Uterus (tissue), 4 donors: ENCODE results near the gene TRIM41. TPM values are rescaled to one million over a fixed set of nuclear protein-coding genes. Genes with fewer than 3 reads are reported as not detected.

Experiments used
- DNase-seq, 2 donors: peaks; one replicate each; pipeline ENCODE4 v3.0.0-alpha.2; 2019 to 2020
- H3K27ac ChIP-seq, 2 donors: fragments of 200-600 bp; sonication (generic); 1 replicate in 1 of 2; 2 replicates in 1 of 2; pipeline ENCODE4 v1.5.1; 2016 to 2018
- H3K27me3 ChIP-seq, 2 donors: fragments of 200-600 bp; sonication (generic); one replicate each; pipeline ENCODE4 v1.5.1; 2018 to 2019; ENCODE audit warnings: control low read depth in 1 of 2
- H3K36me3 ChIP-seq, 2 donors: fragments of 200-600 bp; sonication (generic); one replicate each; pipeline ENCODE4 v1.5.1; 2019; ENCODE audit warnings: control low read depth in 1 of 2
- H3K4me1 ChIP-seq, 2 donors: fragments of 200-600 bp; sonication (generic); one replicate each; pipeline ENCODE4 v1.5.1; 2018 to 2019; ENCODE audit warnings: control low read depth in 1 of 2
- H3K4me3 ChIP-seq, 2 donors: fragments of 200-600 bp; sonication (generic); 1 replicate in 1 of 2; 2 replicates in 1 of 2; pipeline ENCODE4 v1.5.1; 2018 to 2019; ENCODE audit warnings: mild to moderate bottlenecking in 1 of 2
- H3K9me3 ChIP-seq, 2 donors: fragments of 200-600 bp; sonication (generic); one replicate each; pipeline ENCODE4 v1.5.1; 2019; ENCODE audit warnings: control low read depth in 1 of 2
- POLR2A ChIP-seq, 2 donors: fragments of 450-650 bp; IDR thresholded peaks; one replicate each; pipeline ENCODE4 v1.6.1; 2016; ENCODE audit warnings: antibody characterized with exemption in 2 of 2, mild to moderate bottlenecking in 1 of 2, moderate library complexity in 1 of 2
- intact Hi-C: fragments of 100-400 bp; cut with DNase I; formaldehyde crosslinking; loops from one replicate; pipeline ENCODE4 v1.15.1; 2023; ENCODE audit warnings: low total_unique reads
- total RNA-seq, 4 donors: library from RNA; depleted of rRNA in 3 of 4; stranded (reverse); fragments of >200 nt in 3 of 4; gene quantifications; one replicate each; pipeline versions ENCODE4 v1.1.0 to v1.2.4, GENCODE V29; 2014 to 2023
- TF ChIP-seq, protein P1 (sequence below), 4 experiments: fragments of 200-600 bp in 2 of 4; fragments of 450-650 bp in 2 of 4; sonication (generic) in 2 of 4; IDR thresholded peaks; one replicate each; pipeline ENCODE4 v1.5.1; 2016 to 2019; ENCODE audit warnings: antibody characterized with exemption in 4 of 4, mild to moderate bottlenecking in 2 of 4, moderate library complexity in 1 of 4
- donor health status: DM: yes; HTN: yes; CAD: no.

The TRIM41 gene
- total RNA-seq, 4 donors from 2014 or later = 4.7 to 18.8 (median 12.2) TPM

GRCh38 chr5:181236954-181237641, 14.0 kb downstream of the TRIM41 start:
- Histone ChIP-seq H3K27me3 (no peaks in the 10 kb centered on the region), H3K9me3 (no peaks in the 10 kb centered on the region), H3K36me3 (no peaks in the 10 kb centered on the region), H3K4me3 (no peak overlapping the region), H3K27ac (no peak overlapping the region), H3K4me1 (peaks cover 0 to 1% of the 10 kb centered on the region in 2 donors)
- intact Hi-C loops = no loop called here
- no peak for DNase-seq
- no peak for TF ChIP-seq POLR2A (IDR thresholded peaks at IDR 0.05)
- TF ChIP-seq, protein P1, sequence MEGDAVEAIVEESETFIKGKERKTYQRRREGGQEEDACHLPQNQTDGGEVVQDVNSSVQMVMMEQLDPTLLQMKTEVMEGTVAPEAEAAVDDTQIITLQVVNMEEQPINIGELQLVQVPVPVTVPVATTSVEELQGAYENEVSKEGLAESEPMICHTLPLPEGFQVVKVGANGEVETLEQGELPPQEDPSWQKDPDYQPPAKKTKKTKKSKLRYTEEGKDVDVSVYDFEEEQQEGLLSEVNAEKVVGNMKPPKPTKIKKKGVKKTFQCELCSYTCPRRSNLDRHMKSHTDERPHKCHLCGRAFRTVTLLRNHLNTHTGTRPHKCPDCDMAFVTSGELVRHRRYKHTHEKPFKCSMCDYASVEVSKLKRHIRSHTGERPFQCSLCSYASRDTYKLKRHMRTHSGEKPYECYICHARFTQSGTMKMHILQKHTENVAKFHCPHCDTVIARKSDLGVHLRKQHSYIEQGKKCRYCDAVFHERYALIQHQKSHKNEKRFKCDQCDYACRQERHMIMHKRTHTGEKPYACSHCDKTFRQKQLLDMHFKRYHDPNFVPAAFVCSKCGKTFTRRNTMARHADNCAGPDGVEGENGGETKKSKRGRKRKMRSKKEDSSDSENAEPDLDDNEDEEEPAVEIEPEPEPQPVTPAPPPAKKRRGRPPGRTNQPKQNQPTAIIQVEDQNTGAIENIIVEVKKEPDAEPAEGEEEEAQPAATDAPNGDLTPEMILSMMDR (IDR thresholded peaks at IDR 0.05) = no peak

GRCh38 chr5:181237729-181238385, 14.8 kb downstream of the TRIM41 start:
- Histone ChIP-seq H3K9me3 (no peaks in the 10 kb centered on the region), H3K36me3 (no peaks in the 10 kb centered on the region), H3K27ac (no peak overlapping the region), H3K4me3 (no peak overlapping the region), H3K27me3 (no peaks in the 10 kb centered on the region), H3K4me1 (peaks cover 0 to 9% of the 10 kb centered on the region in 2 donors)
- intact Hi-C loops = no loop called here
- no peak for DNase-seq
- TF ChIP-seq, protein P1 (IDR thresholded peaks at IDR 0.05) = no peak
- no peak for TF ChIP-seq POLR2A (IDR thresholded peaks at IDR 0.05)

GRCh38 chr5:181239062-181239663, 16.1 kb downstream of the TRIM41 start:
- intact Hi-C loops = no loop called here
- H3K36me3 ChIP-seq = no peaks in the 10 kb centered on the region

DNA sequence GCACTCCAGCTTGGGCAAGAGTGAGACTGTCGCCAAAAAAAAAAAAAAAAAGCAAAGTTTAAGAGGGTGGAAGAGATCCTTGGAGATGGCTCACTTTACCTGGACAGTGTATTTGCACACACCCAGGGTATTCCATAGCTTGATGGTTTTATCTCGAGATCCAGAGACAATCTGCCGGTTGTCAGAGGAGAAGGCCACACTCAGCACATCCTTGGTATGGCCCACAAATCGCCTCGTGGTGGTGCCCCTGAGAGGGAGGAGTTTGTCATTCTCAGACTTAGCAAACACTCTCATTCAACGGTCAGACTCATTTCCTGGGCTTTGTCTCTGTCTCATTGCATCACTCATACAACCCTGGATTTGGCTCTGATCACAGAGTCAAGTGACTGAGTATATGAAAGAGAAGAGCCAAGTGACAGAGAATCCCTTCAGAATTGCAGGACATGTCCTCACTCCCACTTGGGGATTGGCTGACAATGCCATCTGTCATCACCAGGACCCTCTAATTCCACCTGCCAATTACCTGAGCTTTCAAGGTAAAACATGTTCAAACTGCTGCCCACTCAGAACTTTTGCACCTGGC, 18.4 kb downstream of the TRIM41 start:
- H3K9me3 ChIP-seq = no peaks in the 10 kb centered on the region
- no peak for DNase-seq
- H3K4me1 ChIP-seq = peaks cover 0 to 17% of the 10 kb centered on the region in 2 donors
- intact Hi-C loops = no loop called here
- no peaks in the 10 kb centered on the region for H3K36me3 ChIP-seq
- TF ChIP-seq, protein P1 (IDR thresholded peaks at IDR 0.05) = no peak
- TF ChIP-seq POLR2A (IDR thresholded peaks at IDR 0.05) = no peak
- H3K27ac ChIP-seq = no peak overlapping the region
- no peaks in the 10 kb centered on the region for H3K27me3 ChIP-seq
- no peak overlapping the region for H3K4me3 ChIP-seq

More at GRCh38 chr5:181239062-181239663, 16.1 kb downstream of the TRIM41 start:
- DNase-seq = no peak
- peaks cover 0 to 12% of the 10 kb centered on the region in 2 donors for H3K4me1 ChIP-seq
- H3K27ac ChIP-seq = no peak overlapping the region
- H3K9me3 ChIP-seq = no peaks in the 10 kb centered on the region
- no peaks in the 10 kb centered on the region for H3K27me3 ChIP-seq
- TF ChIP-seq POLR2A (IDR thresholded peaks at IDR 0.05) = no peak
- TF ChIP-seq, protein P1 (IDR thresholded peaks at IDR 0.05) = no peak
- H3K4me3 ChIP-seq = no peak overlapping the region
